ENCODE data around the gene USP34.

USP34 gene

DNA sequence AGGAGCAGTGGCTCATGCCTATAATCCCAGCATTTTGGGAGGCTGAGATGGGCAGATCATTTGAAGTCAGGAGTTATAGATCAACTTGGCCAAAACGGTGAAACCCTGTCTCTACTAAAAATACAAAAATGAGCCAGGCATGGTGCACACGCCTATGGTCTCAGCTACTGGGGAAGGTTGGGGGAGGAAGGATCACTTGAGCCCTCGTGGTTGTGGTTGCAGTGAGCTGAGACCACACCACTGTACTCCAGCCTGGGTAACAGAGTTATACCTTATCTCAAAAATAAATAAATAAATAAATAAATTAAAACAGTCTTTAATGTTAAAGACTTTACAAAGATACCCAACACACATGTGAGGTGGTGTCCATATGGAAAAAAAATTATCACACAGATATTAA lies 174.9 kb downstream of the USP34 start:
- DNase-seq: no peak

DNA sequence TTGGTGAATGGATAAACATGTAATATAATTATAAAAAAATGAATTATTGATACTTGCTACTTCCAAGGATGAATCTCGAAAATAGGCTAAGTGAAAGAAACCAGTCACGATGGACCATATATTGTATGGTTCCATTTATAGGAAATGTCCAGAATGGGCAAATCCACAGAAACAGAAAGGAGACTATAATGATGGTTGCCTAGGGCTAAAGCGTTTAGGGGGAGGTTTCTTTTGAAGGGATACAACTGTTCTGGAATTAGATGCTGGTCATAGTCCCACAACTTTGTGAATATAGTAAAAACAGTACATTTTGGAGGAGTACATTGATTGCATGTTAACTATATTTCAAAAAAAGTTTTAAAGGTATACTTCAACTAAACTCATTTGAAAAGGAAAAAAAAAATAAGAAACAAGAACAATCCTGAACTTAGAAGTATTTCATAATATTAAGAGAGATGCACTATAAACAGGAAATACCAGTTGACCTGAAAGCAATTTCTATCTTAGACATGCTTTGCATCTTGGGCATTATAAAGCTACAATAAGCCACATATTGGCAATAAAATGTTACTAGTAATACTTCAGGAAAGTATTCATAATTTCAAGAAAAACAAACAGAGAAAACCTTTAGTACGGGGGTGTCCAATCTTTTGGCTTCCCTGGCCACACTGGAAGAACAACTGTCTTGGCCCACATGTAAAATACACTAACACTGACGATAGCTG lies 178.9 kb downstream of the USP34 start:
- DNase-seq: no peak

DNA sequence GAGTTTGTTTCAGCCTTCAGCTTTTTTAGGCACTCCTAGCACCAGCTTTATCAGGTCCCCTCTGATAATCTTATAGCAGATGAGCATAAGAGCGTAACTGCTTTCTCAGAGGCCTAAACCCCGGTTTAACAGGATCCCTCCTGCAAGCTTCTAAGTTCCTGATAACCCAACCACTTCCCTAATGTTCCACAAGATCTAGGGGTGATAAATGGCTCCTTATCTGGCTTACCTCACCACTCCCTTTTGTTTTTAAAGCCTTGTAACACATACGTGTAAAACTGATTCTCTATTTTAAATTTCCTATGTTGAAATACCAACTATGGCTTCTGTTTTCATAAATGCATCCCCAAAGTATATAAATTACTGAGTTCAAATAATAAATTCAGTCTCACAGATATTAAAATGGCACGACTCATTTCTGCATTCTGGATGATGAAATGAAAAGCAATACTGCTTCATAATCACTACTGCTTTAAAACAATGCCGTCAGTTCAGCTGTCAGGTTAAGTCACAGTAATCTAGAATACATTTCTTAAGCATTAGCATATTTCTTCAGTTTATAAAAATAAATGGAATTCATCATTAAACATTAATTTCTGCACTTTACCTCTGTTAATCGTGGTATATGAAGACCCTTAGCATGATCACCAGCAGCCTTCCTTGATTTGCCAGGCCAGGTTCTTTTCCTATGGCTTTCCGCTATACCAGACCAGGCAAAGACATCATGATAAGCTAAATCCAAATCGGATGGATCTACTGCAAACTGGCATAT lies 182.6 kb downstream of the USP34 start:
- DNase-seq: no peak

DNA sequence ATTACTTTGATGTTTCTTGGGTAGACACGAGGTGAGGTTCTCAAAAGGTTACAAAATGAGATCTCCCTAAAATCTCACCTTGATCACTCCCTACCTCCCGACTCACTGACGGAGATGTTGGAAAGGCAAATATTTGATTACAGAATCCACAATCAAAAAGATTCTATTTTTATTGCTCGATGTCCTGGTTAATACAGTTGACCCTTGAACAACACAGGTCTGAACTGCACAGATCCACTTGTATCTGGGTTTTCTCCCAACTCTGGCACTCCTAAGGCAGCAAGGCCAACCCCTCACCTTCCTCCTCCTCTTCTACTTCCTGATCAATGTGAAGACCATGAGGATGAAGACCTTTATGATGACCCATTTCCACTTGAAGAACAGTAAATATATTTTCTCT lies 183.6 kb downstream of the USP34 start:
- DNase-seq: no peak

DNA sequence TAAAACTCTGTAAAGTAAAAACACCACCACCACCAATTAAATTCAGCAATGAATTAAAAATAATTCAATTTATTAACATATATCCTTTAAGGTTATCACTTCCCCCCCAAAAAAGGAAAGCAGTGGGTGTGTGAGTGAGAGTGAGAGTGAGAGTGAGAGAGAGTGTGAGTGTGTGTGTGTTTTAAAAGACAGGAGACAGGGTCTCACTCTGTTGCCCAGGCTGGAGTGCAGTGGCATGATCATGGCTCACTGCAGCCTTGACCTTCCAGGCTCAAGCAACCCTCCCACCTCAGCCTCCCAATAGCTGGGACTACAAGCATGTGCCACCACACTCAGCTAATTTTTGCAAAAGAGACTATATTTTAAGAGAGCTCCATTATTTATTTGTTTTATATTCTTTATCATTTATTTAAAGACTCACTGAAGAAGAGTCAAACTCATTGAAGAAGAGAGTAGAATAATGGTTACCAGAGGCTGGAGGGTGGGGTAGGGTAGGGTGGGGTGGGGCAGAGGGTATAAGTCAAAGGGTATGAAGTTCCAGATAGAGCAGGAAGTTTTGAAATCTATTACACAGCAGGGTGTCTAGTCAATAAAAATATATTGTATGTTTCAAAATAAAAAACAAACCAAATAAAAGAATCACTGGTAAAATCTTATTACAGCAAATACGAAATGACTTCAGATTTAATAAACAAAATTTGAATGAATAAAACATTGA lies 187.3 kb downstream of the USP34 start:
- DNase-seq: no peak

DNA sequence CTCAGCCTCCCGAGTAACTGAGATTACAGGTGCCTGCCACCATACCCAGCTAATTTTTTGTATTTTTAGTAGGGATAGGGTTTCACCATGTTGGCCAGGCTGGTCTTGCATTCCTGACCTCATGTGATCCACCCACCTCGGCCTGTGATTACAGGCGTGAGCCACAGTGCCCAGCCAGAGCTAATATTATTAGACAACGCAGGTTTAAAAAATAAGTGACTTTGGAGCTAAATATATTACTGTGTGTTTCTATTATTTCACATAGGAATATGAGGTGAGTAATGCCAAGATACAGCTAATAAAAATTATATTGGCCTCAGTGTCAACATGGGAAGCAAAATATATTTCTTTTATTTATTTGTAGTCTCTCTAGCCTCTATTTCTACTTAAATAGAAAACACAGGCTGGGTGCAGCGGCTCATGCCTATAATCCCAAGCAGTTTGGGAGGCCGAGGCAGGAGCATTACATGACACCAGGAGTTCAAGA lies 188.7 kb downstream of the USP34 start:
- no peak for DNase-seq

DNA sequence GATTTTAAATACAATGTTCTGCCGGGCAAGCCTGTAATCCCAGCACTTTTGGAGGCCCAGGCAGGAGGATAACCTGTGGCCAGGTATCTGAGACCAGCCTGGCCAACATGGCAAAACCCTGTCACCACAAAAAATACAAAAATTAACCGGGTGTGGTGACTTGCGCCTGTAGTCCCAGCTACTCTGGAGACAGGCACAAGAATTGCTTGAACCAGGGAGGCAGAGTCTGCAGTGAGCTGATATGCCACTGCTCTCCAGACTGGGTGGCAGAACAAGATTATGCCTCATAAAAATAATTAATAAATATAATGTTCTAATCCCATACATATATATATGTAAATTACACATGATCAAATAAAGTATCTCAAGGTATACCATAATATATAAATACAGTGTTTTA lies 189.6 kb downstream of the USP34 start:
- no peak for DNase-seq

DNA sequence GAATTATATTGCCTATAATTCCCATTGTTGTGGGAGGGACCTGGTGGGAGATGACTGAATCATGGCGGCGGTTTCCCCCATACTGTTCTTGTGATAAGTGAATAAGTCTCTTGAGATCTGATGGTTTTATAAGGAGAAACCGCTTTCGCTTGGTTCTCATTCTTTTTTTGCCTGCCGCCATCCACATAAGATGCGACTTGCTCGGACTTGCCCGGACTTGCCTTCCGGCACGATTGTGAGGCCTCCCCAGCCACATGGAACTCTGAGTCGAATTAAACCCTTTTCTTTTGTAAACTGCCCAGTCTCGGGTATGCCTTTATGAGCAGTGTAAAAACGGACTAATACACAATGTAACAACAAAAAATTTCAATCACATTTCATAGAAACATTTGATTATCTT lies 193.1 kb downstream of the USP34 start:
- DNase-seq: no peak

DNA sequence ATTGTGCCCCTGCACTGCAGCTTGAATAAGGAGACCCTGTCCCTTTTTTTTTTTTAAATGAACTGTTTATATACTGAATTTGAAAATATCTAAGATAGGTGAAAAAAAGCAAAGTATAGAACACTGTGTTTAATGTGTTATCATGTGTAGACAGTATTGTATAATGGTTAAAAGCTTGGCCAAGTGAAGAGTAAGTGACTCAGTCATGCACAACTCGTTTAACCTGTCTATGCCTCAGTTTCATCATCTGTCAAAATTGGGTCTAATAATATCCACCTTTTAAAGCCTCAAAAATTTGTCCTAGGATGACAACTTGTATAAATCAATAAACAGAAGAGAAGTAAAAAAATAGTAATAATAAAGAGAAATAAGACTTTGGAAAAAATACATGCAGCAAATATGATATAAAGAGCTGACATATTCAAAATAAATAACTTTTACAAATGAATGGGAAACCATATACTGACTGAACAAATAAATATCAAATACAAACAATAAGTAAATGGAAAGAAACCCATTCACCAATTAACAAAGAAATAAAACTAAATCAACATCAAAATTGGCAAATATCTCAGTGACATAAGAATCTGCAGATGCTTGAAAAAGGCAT lies 195.2 kb downstream of the USP34 start:
- no peak for DNase-seq

DNA sequence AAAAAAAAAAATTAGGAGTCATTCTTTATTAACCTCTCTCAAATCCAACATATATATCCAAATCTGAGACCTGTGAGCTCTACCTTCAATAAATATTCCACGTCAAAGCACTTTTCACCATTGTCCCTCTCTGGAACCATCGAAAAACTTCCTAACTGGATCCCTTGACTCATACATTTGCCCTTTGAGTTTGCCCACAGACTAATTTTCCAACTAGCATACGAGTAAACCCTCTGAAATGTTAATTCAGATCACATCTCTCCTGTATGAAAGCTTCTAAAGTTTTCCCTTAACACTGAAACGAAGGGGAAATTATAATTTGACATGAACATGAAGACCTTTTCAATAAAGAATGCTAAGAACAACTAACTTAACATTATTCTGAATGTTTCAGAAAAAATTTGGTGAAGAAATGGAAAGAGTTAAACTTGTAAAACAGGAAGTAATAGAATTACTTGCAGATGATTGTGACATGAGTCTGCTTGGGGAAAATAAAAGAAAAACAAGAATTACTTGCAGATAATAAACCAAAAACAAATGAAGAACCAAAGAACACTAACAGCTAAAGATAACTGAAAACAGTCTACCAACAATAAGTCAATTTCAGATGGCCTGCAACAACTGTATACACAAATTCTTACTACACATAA lies 198.3 kb downstream of the USP34 start:
- no peak for DNase-seq

DNA sequence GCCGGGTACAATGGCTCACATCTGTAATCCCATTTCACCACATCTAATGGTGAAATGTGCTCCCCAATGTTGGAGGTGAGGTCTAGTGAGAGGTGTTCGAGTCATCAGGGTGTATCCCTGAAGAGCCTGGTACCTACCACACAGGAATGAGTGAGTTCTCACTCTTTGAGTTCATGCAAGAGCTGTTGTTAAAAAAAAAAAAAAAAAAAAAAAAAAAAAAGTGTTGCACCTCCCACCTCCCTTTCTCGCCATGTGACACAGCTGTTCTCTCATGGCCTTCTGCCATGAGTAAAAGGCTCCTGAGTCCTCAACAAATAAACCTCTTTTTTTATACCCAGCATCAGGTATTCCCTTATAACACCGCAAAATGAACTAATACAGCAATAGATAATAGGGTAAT lies 202.6 kb downstream of the USP34 start:
- no peak for DNase-seq

DNA sequence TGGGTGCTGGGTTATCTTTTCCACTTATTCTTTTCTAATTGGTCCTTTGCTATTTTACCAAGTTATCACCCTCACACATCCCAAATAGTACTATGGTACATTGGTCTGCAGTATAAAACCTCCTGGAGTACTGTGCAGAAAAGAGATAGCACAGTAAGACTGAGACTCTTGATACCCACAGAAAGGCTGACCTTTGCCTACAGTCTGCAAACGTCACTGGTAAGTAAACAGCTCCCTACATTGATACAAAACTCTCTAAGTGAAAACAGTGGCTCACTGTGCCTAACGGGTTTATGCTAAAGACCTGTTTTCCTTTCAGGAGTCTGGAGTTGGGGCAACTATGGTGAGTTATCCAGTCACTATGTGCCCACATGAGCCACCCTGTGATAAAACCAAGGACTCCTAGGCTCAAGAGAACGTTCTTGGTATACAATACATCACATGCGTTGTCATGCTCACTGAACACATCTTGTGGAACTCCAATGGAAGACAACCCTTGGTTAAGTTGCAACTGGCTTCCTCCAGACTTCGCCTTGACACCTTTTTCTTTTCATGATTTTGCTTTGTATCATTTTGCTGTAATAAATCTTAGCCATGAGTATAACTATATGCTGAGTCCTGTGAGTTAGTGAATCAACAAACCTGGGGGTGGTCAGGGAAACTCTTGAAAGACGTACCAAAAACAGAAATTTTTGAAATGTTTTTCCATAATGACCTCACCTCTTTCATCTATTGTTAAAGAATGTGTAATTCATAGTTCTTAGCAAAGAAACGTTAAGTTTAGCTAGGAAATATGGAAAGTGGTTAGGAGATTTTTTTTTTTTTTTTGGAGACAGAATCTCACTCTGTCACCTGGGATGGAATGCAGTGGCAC lies 204.0 kb downstream of the USP34 start:
- DNase-seq: no peak

DNA sequence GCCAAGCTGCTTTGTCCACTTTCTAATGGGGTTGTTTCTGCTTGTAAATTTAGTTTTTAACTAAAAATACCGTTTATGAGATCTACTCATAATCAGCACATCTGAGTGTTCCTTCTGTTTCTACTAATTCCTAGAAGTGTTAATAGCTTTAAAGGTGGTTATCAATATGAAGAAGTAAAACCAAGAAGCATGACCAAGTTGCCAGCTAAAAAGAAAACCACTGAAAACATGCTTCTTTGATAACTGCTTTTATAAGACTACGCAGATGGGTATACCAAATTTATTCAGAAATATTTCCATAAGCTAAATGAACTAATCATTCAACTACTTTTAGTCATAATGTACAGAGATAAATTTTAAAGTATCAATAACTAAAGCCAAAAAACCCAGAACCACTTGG lies 207.1 kb downstream of the USP34 start:
- DNase-seq: no peak

DNA sequence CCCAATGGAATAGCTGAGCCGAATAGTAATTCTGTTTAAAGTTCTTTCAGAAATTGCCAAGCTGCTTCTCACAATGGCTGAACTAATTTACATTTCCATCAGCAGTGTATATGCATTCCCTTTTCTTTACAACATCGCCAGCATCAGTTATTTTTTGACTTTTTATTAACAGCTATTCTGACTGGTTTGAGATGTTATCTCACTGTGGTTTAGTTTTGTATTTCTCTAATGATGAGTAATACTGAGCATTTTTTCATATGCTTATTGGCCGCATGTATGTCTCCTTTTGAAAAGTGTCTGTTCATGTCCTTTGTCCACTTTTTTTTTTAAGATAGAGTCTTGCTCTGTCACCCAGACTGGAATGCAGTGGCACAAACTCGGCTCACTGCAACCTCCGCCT lies 208.2 kb downstream of the USP34 start:
- no peak for DNase-seq

DNA sequence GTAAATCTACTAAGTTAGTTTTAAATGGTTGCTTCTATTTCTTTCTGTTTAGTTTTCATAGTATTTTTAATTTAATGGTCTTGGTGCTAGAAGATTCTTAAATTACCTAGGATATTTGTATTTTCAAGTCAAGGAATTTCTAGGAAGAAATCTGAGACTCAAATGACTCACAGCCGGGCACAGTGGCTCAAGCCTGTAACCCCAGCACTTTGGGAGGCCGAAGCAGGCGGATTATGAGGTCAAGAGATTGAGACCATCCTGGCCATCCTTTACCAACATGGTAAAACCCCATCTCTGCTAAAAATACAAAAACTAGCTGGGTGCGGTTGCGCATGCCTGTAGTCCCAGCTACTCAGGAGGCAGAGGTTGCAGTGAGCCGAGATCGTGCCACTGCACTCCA lies 213.4 kb downstream of the USP34 start:
- no peak for DNase-seq

DNA sequence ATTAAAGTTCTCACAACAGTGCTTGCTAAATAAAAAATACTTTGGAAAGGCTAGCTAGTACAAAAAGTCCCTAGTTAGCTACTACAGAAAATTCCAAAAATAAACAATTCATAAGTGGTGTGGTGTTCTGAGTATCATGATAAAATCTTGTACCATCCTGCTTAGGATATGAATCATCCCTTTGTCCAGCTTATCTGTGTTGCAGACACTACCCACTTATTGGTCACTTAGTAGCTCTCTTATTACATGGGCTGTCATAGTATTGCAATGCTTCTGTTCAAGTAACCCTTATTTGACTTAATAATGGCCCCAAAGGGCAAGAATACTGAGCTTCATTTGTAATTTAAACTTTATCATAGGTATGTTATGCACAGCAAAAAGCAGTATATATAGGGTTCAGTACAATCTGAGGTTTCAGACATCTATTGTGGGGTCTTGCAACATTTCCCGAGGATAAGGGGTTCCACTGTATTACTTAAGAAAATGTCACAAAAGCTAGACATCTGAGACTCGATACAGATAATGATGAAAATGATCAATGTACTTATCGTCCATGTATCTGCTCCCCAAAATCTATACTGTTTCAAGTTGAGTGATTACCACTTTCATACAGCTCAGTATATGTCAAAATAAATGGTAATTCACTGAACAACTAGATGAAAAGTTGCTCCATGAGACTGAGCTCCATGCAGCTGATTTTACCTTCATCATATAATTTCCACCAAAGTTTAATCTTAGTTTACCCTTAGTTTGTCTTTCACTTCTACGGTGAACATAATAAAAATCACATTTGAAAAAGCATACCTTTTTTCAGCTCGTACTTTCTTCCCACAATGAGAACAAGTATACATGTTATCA lies 215.1 kb downstream of the USP34 start:
- DNase-seq: no peak

DNA sequence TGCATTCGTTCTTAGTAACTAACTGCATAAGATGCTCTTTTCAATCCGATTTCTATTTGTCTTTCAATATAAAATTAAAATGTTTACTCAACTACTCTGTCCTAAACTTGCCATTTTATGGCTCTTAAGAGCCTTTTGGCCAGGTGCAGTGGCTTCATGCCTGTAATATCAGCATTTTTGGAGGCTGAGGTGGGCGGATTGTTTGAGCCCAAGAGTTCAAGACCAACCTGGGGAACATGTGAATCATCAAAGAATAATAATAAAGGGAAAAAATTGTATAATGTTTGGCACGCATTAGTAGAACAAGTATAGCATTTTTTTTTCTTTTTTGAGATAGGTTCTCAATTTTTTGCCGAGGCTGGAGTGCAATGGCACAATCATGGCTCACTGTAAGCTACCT lies 216.4 kb downstream of the USP34 start:
- no peak for DNase-seq

DNA sequence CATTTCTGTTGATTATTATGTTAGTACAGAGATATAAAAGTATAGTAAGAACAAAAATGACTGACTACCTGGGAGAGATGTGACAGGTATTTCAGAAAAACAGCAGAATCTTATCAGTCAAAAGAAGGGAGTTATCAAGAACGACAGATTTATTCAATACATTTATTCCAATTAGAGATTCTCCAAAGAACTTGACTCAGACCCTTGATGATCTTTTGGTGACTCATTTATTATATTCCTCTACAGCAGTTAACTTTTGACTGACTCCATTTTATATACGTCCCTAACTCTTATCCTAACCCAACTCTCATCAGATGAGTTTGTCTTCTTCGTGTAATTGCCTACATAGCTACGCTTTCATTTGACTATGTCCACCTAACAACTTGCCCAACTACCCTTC lies 217.8 kb downstream of the USP34 start:
- DNase-seq: no peak

DNA sequence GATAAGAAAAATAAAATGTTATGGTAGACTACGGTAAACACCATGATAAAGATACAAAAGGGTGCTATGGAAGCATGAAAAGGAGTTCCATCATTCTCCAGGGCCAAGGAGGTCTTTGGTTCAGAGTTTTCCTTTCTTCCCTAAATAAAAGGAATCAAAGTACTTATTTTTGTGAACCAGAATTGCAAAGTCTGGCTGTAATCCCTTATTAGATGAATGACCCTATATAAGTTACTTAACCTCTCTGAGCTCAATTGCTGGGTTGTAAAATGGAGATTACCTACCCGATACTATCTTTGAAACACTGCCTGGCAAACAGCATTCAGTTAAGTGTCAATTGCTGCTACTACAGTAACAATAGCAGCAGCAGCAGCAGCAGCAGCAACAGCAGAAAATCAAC lies 218.9 kb downstream of the USP34 start:
- no peak for DNase-seq

DNA sequence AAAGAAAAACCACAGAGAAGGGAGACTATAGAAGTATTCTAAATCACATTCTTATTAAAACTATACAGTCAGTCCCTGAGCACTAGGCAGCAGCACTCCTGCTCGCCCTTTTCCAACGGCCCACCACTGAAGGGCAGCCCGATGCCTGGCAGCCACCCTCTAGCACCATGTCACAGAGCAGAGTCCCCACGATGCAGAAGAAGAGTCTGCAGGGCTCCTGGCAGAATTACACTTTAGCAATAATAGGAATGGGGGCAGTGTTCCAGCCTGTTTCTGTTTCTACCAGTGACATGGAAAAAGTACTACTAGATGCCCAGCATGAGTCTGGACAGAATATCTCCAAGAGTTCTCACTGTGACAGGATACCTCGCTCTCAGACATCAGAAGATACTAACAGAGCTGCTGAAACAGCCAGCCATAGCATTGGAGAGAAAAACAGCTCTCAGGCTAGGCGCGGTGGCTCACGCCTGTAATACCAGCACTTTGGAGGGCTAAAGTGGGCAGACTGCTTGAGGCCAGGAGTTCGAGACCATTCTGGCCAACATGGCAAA lies 221.3 kb downstream of the USP34 start:
- DNase-seq: no peak

Data from activated CD4-positive, alpha-beta T cell treated with anti-CD3 and anti-CD28 coated beads, Interleukin-2, amount 50 U/mL, for 1 hour (primary cell).